HCT116 (cell line): ENCODE results near the gene PRRG4. TPM values are rescaled to one million over a fixed set of nuclear protein-coding genes. Genes with fewer than 3 reads are reported as not detected.

Experiments
- ATAC-seq: fragments of 200-7000 bp; cut with Tn5 transposase; 2 replicates; pipeline ENCODE4 v1.9.1; 2020; ENCODE audit warnings: mild to moderate bottlenecking, moderate library complexity
- BruUV-seq: library from RNA; stranded (reverse); fragments of 400-500 nt; replicated peaks from 2 replicates; lab custom pipeline; 2021; lab: Mats Ljungman, UMichigan
- CTCF ChIA-PET: fragments of 300-600 bp; sonication (Branson Sonifier 250); formaldehyde crosslinking; loops from one replicate; lab custom pipeline; 2021; ENCODE audit warnings: antibody characterized with exemption; lab: Charles Lee
- POLR2A ChIA-PET: fragments of 300-600, 350-600 bp; sonication (Branson Sonifier 250); formaldehyde crosslinking; loops from one replicate; lab custom pipeline; 2021; ENCODE audit warnings: antibody characterized with exemption; lab: Charles Lee
- RAD21 ChIA-PET, 2 experiments: fragments of 300-600 bp; sonication (Branson Sonifier 250); formaldehyde crosslinking; loops; one replicate each; lab custom pipeline; 2023; ENCODE audit warnings: low total read pairs in 2 of 2; ENCODE audit not compliant: uncharacterized antibody in 2 of 2, unreplicated experiment in 2 of 2, low non-redundant PET in 1 of 2; lab: Charles Lee
- DNase-seq: peaks from one replicate; pipeline ENCODE4 v3.0.0-alpha.2; 2010; ENCODE audit warnings: low read depth, low spot score
- H2AFZ ChIP-seq: fragments of 200-600 bp; shearing (Covaris generic), sonication (generic); 2 replicates; pipeline ENCODE4 v1.6.1; 2017; ENCODE audit warnings: low read depth, mixed run types, mixed read lengths, antibody characterized with exemption, low read length; ENCODE audit not compliant: poor library complexity, severe bottlenecking
- H3K27ac ChIP-seq: 2 replicates; pipeline ENCODE4 v1.5.1; 2012; ENCODE audit warnings: low read depth, low read length
- H3K27me3 ChIP-seq: fragments of 200-600 bp; sonication (generic); 2 replicates; pipeline ENCODE4 v1.6.1; 2016; ENCODE audit warnings: mixed run types, low read length, mixed read lengths; ENCODE audit not compliant: insufficient read depth
- H3K36me3 ChIP-seq, 2 experiments: fragments of 200-500 bp in 1 of 2; fragments of 200-600 bp in 1 of 2; sonication (Bioruptor generic) in 1 of 2; sonication (generic) in 1 of 2; 2 replicates each; pipeline versions ENCODE4 v1.5.1 to v1.6.1; 2014 to 2016; ENCODE audit warnings: low read length in 2 of 2, inconsistent platforms in 1 of 2, mixed read lengths in 1 of 2, mixed run types in 1 of 2; ENCODE audit not compliant: insufficient read depth in 2 of 2, control insufficient read depth in 1 of 2
- H3K4me1 ChIP-seq, 2 experiments: fragments of 200-600 bp in 1 of 2; sonication (generic) in 1 of 2; 2 replicates each; pipeline versions ENCODE4 v1.5.1 to v1.6.1; 2012 to 2017; ENCODE audit warnings: low read length in 2 of 2, inconsistent platforms in 1 of 2, mild to moderate bottlenecking in 1 of 2, mixed read lengths in 1 of 2, mixed run types in 1 of 2, moderate library complexity in 1 of 2; ENCODE audit not compliant: insufficient read depth in 2 of 2, control insufficient read depth in 1 of 2
- H3K4me2 ChIP-seq: fragments of 200-600 bp; sonication (generic); 2 replicates; pipeline ENCODE4 v1.6.1; 2017; ENCODE audit warnings: mixed run types, low read length, mixed read lengths
- H3K4me3 ChIP-seq, 2 experiments: fragments of 200-600 bp in 1 of 2; sonication (generic) in 1 of 2; replicated peaks in 1 of 2; 2 replicates each; pipeline ENCODE4 v1.5.1; 2011 to 2016; ENCODE audit warnings: low read length in 2 of 2, control low read depth in 1 of 2, low read depth in 1 of 2, mild to moderate bottlenecking in 1 of 2, mixed read lengths in 1 of 2, mixed run types in 1 of 2
- H3K79me2 ChIP-seq: fragments of 200-600 bp; sonication (generic); 2 replicates; pipeline ENCODE4 v1.6.1; 2017; ENCODE audit warnings: mild to moderate bottlenecking, mixed run types, low read length, moderate library complexity, mixed read lengths; ENCODE audit not compliant: insufficient read depth
- H3K9ac ChIP-seq: fragments of 200-600 bp; sonication (generic); 2 replicates; pipeline ENCODE4 v1.6.1; 2016; ENCODE audit warnings: low read length, mixed read lengths
- H3K9me2 ChIP-seq: fragments of 200-600 bp; sonication (generic), shearing (Covaris generic); 2 replicates; pipeline ENCODE4 v1.6.1; 2017; ENCODE audit warnings: mixed run types, mild to moderate bottlenecking, moderate library complexity; ENCODE audit not compliant: insufficient read depth
- H3K9me3 ChIP-seq, 2 experiments: fragments of 200-500 bp in 1 of 2; fragments of 200-600 bp in 1 of 2; sonication (Bioruptor generic) in 1 of 2; sonication (generic) in 1 of 2; 2 replicates each; pipeline ENCODE4 v1.6.1; 2014 to 2017; ENCODE audit warnings: low read length in 2 of 2, mixed read lengths in 2 of 2, inconsistent platforms in 1 of 2, low read depth in 1 of 2, mild to moderate bottlenecking in 1 of 2, mixed run types in 1 of 2, moderate library complexity in 1 of 2; ENCODE audit not compliant: control insufficient read depth in 1 of 2, insufficient read depth in 1 of 2
- H4K20me1 ChIP-seq: fragments of 200-600 bp; sonication (generic), shearing (Covaris generic); 2 replicates; pipeline ENCODE4 v1.6.1; 2017; ENCODE audit warnings: mixed run types, mild to moderate bottlenecking, moderate library complexity; ENCODE audit not compliant: insufficient read depth
- CBX3 ChIP-seq: IDR thresholded peaks from 2 replicates; pipeline ENCODE4 v1.6.1; 2012; ENCODE audit warnings: low read depth
- CEBPB ChIP-seq: IDR thresholded peaks from 2 replicates; pipeline ENCODE4 v1.6.1; 2012; ENCODE audit warnings: low read depth
- EGR1 ChIP-seq: IDR thresholded peaks from 2 replicates; pipeline ENCODE4 v1.6.1; 2012; ENCODE audit warnings: low read depth
- ELF1 ChIP-seq: IDR thresholded peaks from 2 replicates; pipeline ENCODE4 v1.6.1; 2012; ENCODE audit warnings: low read depth, borderline replicate concordance
- EZH2 ChIP-seq: fragments of 200-600 bp; sonication (generic); IDR thresholded peaks from 2 replicates; pipeline ENCODE4 v1.6.1; 2017; ENCODE audit warnings: antibody characterized with exemption, mixed run types
- EZH2phosphoT487 ChIP-seq: fragments of 200-600 bp; IDR thresholded peaks from 2 replicates; pipeline ENCODE4 v1.6.1; 2018; ENCODE audit warnings: antibody characterized with exemption, borderline replicate concordance
- FOSL1 ChIP-seq: IDR thresholded peaks from 2 replicates; pipeline ENCODE4 v1.6.1; 2012; ENCODE audit warnings: low read depth
- JUND ChIP-seq: IDR thresholded peaks from 2 replicates; pipeline ENCODE4 v1.6.1; 2012
- POLR2A ChIP-seq: IDR thresholded peaks from 2 replicates; pipeline ENCODE4 v1.7.0; 2011; ENCODE audit warnings: borderline replicate concordance; ENCODE audit not compliant: insufficient read depth, insufficient read length; ENCODE audit errors: extremely low read depth
- POLR2AphosphoS5 ChIP-seq: IDR thresholded peaks from 2 replicates; pipeline ENCODE4 v1.6.1; 2011; ENCODE audit warnings: mild to moderate bottlenecking, low read depth, low read length, moderate library complexity
- SP1 ChIP-seq: IDR thresholded peaks from 2 replicates; pipeline ENCODE4 v1.6.1; 2012; ENCODE audit warnings: low read depth
- SRF ChIP-seq: IDR thresholded peaks from 2 replicates; pipeline ENCODE4 v1.6.1; 2012; ENCODE audit warnings: low read depth
- TCF7L2 ChIP-seq: IDR thresholded peaks from 2 replicates; pipeline ENCODE4 v1.7.0; 2011; ENCODE audit warnings: borderline replicate concordance, inconsistent platforms; ENCODE audit not compliant: insufficient read depth, insufficient read length; ENCODE audit errors: extremely low read depth
- YY1 ChIP-seq: IDR thresholded peaks from 2 replicates; pipeline ENCODE4 v1.6.1; 2011; ENCODE audit warnings: low read length, low read depth, moderate library complexity, mild to moderate bottlenecking; ENCODE audit not compliant: insufficient replicate concordance; ENCODE audit errors: extremely low read depth
- ZFX ChIP-seq: fragments of 450-650 bp; IDR thresholded peaks from 2 replicates; pipeline ENCODE4 v1.6.1; 2017
- ZNF274 ChIP-seq: fragments of 200-500 bp; sonication (Bioruptor generic); IDR thresholded peaks from 2 replicates; pipeline ENCODE4 v1.6.1; 2014; ENCODE audit warnings: mild to moderate bottlenecking, low read depth, low read length, inconsistent platforms
- intact Hi-C: fragments of 100-400 bp; cut with micrococcal nuclease; formaldehyde crosslinking; loops from 2 replicates; pipeline ENCODE4 v1.10.0; 2022
- total RNA-seq: library from RNA; stranded (reverse); gene quantifications from one replicate; pipeline ENCODE4 v1.2.1, GENCODE V29; 2021; ENCODE audit not compliant: unreplicated experiment
- TF ChIP-seq, protein P1 (sequence below): IDR thresholded peaks from 2 replicates; pipeline ENCODE4 v1.6.1; 2012
- TF ChIP-seq, protein P2 (sequence below), 3 experiments: fragments of 200-600 bp in 1 of 3; sonication (generic) in 1 of 3; IDR thresholded peaks in 2 of 3; conservative IDR thresholded peaks in 1 of 3; 2 replicates each; pipeline ENCODE4 v1.5.1; 2012 to 2017; ENCODE audit warnings: low read depth in 2 of 3, low read length in 2 of 3, antibody characterized with exemption in 1 of 3, borderline replicate concordance in 1 of 3, control low read depth in 1 of 3, mild to moderate bottlenecking in 1 of 3, mixed read lengths in 1 of 3, mixed run types in 1 of 3, moderate library complexity in 1 of 3; ENCODE audit not compliant: insufficient read depth in 1 of 3

The PRRG4 gene
- total RNA-seq, 1 experiment from 2014 or later, result 5.4 TPM

DNA sequence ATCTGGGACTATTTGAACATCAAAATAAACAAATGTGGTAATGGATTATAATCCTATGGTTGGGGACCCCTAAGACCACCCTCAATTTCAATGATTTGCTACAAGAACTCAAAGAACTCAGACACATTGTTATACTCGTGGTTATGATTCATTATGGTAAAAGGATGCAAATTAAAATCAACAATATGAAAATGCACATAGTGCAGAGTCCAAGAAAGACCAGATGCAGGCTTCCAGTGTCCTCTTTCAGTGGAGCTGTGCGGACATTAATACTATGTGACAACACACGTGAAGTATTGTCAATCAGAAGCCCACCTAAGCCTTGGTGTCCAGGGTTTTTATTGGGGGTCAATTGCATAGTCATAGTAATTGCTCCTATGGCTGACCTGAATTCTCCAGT is 53.7 kb downstream of the PRRG4 start:
- no peaks in the 10 kb centered on the region for H3K4me1 ChIP-seq
- ChIA-PET POLR2A (no interaction called here), RAD21 (no interaction called here), CTCF (no interaction called here)
- no peaks in the 10 kb centered on the region for H3K79me2 ChIP-seq
- intact Hi-C loops, result loop anchor here (10.0 kb wide), 1 partner anchor 811 kb away; no protein-coding TSS in a partner anchor
- no peaks in the 10 kb centered on the region for H3K27me3 ChIP-seq
- TF ChIP-seq CBX3 (no peak), ZNF274 (no peak), YY1 (no peak), EGR1 (no peak), ZFX (no peak), POLR2AphosphoS5 (no peak)
- TF ChIP-seq, protein P1, sequence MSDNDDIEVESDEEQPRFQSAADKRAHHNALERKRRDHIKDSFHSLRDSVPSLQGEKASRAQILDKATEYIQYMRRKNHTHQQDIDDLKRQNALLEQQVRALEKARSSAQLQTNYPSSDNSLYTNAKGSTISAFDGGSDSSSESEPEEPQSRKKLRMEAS, result no peak
- H3K4me3 ChIP-seq, result no peak overlapping the region
- no peak overlapping the region for H3K9ac ChIP-seq
- H3K4me2 ChIP-seq, result no peak overlapping the region
- DNase-seq (no peak), ATAC-seq (no peak)
- H3K27ac ChIP-seq, result no peak overlapping the region
- no peaks in the 10 kb centered on the region for H3K9me2 ChIP-seq
- no peaks in the 10 kb centered on the region for H3K36me3 ChIP-seq
- no TSS peak for BruUV-seq
- H4K20me1 ChIP-seq, result no peaks in the 10 kb centered on the region
- H2AFZ ChIP-seq, result no peak overlapping the region
- no peaks in the 10 kb centered on the region for H3K9me3 ChIP-seq

GRCh38 chr11:32884023-32884422 is 54.3 kb downstream of the PRRG4 start:
- CTCF ChIA-PET, result interaction anchor here (1.1 kb wide), 1 partner anchor 43 kb away, joined by 3 read pairs; no protein-coding TSS in a partner anchor
- Histone ChIP-seq H3K9ac (no peak overlapping the region), H3K9me2 (no peaks in the 10 kb centered on the region), H3K79me2 (no peaks in the 10 kb centered on the region), H3K36me3 (no peaks in the 10 kb centered on the region), H2AFZ (no peak overlapping the region), H3K4me3 (no peak overlapping the region), H3K9me3 (no peaks in the 10 kb centered on the region), H4K20me1 (no peaks in the 10 kb centered on the region), H3K4me2 (no peak overlapping the region), H3K27ac (no peak overlapping the region), H3K4me1 (peaks cover 0 to 3% of the 10 kb centered on the region in 2 experiments; a peak in 1 of 4 replicates), H3K27me3 (no peaks in the 10 kb centered on the region)
- no TSS peak for BruUV-seq
- DNase-seq (no peak), ATAC-seq (no peak)
- intact Hi-C loops, result loop anchor here (10.0 kb wide), 1 partner anchor 811 kb away; no protein-coding TSS in a partner anchor
- RAD21 ChIA-PET, result no interaction called here
- POLR2A ChIA-PET, result no interaction called here
- TF ChIP-seq ELF1 (no peak), EGR1 (no peak), SRF (no peak), JUND (no peak), ZNF274 (no peak), POLR2A (no peak), YY1 (no peak), CBX3 (no peak), SP1 (no peak), CEBPB (no peak), EZH2 (no peak), EZH2phosphoT487 (no peak), FOSL1 (no peak), TCF7L2 (no peak)
- TF ChIP-seq, protein P2, sequence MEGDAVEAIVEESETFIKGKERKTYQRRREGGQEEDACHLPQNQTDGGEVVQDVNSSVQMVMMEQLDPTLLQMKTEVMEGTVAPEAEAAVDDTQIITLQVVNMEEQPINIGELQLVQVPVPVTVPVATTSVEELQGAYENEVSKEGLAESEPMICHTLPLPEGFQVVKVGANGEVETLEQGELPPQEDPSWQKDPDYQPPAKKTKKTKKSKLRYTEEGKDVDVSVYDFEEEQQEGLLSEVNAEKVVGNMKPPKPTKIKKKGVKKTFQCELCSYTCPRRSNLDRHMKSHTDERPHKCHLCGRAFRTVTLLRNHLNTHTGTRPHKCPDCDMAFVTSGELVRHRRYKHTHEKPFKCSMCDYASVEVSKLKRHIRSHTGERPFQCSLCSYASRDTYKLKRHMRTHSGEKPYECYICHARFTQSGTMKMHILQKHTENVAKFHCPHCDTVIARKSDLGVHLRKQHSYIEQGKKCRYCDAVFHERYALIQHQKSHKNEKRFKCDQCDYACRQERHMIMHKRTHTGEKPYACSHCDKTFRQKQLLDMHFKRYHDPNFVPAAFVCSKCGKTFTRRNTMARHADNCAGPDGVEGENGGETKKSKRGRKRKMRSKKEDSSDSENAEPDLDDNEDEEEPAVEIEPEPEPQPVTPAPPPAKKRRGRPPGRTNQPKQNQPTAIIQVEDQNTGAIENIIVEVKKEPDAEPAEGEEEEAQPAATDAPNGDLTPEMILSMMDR (IDR thresholded peaks at IDR 0.05 in 2 of 3, conservative IDR thresholded peaks at IDR 0.05 in 1 of 3; ENCODE audit: borderline replicate concordance in 1 of 3, insufficient read depth in 1 of 3, low read depth in 2 of 3, low read length in 2 of 3), result no peak
